Mucosa of descending colon (tissue), 3 donors: ENCODE results near the gene RNF212. TPM values are rescaled to one million over a fixed set of nuclear protein-coding genes. Genes with fewer than 3 reads are reported as not detected.

ENCODE experiments used
- ATAC-seq: fragments of 200-7000 bp; cut with Tn5 transposase; one replicate; pipeline ENCODE4 v1.9.1; 2020; ENCODE audit warnings: mild to moderate bottlenecking, moderate library complexity
- DNase-seq, 3 donors: peaks; one replicate each; pipeline ENCODE4 v3.0.0-alpha.2; 2020
- H3K36me3 ChIP-seq: fragments of 200-600 bp; one replicate; pipeline ENCODE4 v1.8.0; 2021; ENCODE audit warnings: low read depth, mild to moderate bottlenecking
- H3K4me1 ChIP-seq: fragments of 200-600 bp; one replicate; pipeline ENCODE4 v1.8.0; 2021; ENCODE audit warnings: low read depth, mild to moderate bottlenecking
- H3K4me3 ChIP-seq: fragments of 200-600 bp; one replicate; pipeline ENCODE4 v1.8.0; 2021; ENCODE audit warnings: mild to moderate bottlenecking
- H3K9me3 ChIP-seq: fragments of 200-600 bp; one replicate; pipeline ENCODE4 v1.8.0; 2021; ENCODE audit warnings: mild to moderate bottlenecking
- CTCF ChIP-seq: fragments of 200-600 bp; IDR thresholded peaks from one replicate; pipeline ENCODE4 v1.8.0; 2022; ENCODE audit warnings: antibody characterized with exemption, mild to moderate bottlenecking
- intact Hi-C, 2 donors: fragments of 100-400 bp; cut with DNase I in 1 of 2; cut with micrococcal nuclease in 1 of 2; formaldehyde crosslinking; loops; one replicate each; pipeline versions ENCODE4 v1.11.0 to v1.11.1; 2022; cut with DNase I, micrococcal nuclease
- total RNA-seq, 3 donors: library from RNA; stranded (reverse); fragmentation: NEBNext Ultra II Directional in 2 of 3; extraction: Animal tissue kit (Norgen Biotek cat#: 25700) in 2 of 3; gene quantifications; one replicate each; pipeline versions ENCODE4 v1.2.1 to v1.2.4, GENCODE V29; 2021 to 2023
- donor health status: DM: no; HTN: no; CAD: no; lungs with moderate emphysema.
- donor health status: DM: no; HTN: no; CAD: no.
- donor health status: DM: no; HTN: yes; CAD: no.

The RNF212 gene
- total RNA-seq, 3 donors from 2014 or later, result 2.3 to 4.9 (median 3.9) TPM

GRCh38 chr4:1078490-1078889, 34.9 kb downstream of the RNF212 start:
- DNase-seq, result no peak
- intact Hi-C loops, result no loop called here
- ATAC-seq, result no peak
- Histone ChIP-seq H3K36me3 (no peaks in the 10 kb centered on the region), H3K4me3 (no peak overlapping the region), H3K9me3 (no peaks in the 10 kb centered on the region), H3K4me1 (peaks cover 3% of the 10 kb centered on the region)
- no peak for TF ChIP-seq CTCF

GRCh38 chr4:1077711-1078477, 35.5 kb downstream of the RNF212 start:
- Histone ChIP-seq H3K4me3 (no peak overlapping the region), H3K36me3 (no peaks in the 10 kb centered on the region), H3K4me1 (peaks cover 3% of the 10 kb centered on the region), H3K9me3 (no peaks in the 10 kb centered on the region)
- no peak for TF ChIP-seq CTCF
- no peak for ATAC-seq
- no peak for DNase-seq
- intact Hi-C loops, result no loop called here

GRCh38 chr4:1075809-1076699, 37.3 kb downstream of the RNF212 start:
- no peaks in the 10 kb centered on the region for H3K36me3 ChIP-seq
- no peaks in the 10 kb centered on the region for H3K9me3 ChIP-seq
- H3K4me1 ChIP-seq, result peaks cover 7% of the 10 kb centered on the region
- no peak for ATAC-seq
- no peak for DNase-seq
- no peak for TF ChIP-seq CTCF
- no peak overlapping the region for H3K4me3 ChIP-seq
- intact Hi-C loops, result no loop called here

GRCh38 chr4:1075225-1075624, 38.1 kb downstream of the RNF212 start:
- TF ChIP-seq CTCF, result no peak
- Histone ChIP-seq H3K4me1 (peaks cover 7% of the 10 kb centered on the region), H3K36me3 (no peaks in the 10 kb centered on the region), H3K9me3 (no peaks in the 10 kb centered on the region), H3K4me3 (no peak overlapping the region)
- intact Hi-C loops, result no loop called here
- DNase-seq (no peak), ATAC-seq (no peak)

- H3K36me3 ChIP-seq, result no peaks in the 10 kb centered on the region
- H3K4me3 ChIP-seq, result no peak overlapping the region
- DNase-seq, result no peak
- intact Hi-C loops, result no loop called here
- H3K4me1 ChIP-seq, result peaks cover 7% of the 10 kb centered on the region
- H3K9me3 ChIP-seq, result no peaks in the 10 kb centered on the region
- ATAC-seq, result no peak
- no peak for TF ChIP-seq CTCF
These were observed 39.3 kb downstream of the RNF212 start for GRCh38 chr4:1074077-1074476.
